Hepatocyte (in vitro differentiated cells): Measurements from ENCODE around the gene COLQ. TPM values are rescaled to one million over a fixed set of nuclear protein-coding genes. Genes with fewer than 3 reads are reported as not detected.

Source experiments
- DNase-seq: peaks from one replicate; pipeline ENCODE4 v3.0.0-alpha.2; 2016; ENCODE audit warnings: low spot score
- H2AFZ ChIP-seq: fragments of 200-600 bp; sonication (generic); 2 replicates; pipeline ENCODE4 v1.6.0; 2016; ENCODE audit warnings: antibody characterized with exemption, mild to moderate bottlenecking
- H3K27ac ChIP-seq: fragments of 200-600 bp; sonication (generic); 2 replicates; pipeline ENCODE4 v1.5.1; 2016; ENCODE audit warnings: mild to moderate bottlenecking
- H3K27me3 ChIP-seq: fragments of 200-600 bp; sonication (generic); 2 replicates; pipeline ENCODE4 v1.6.1; 2016
- H3K36me3 ChIP-seq: fragments of 200-600 bp; sonication (generic); replicated peaks from 2 replicates; pipeline ENCODE4 v1.5.1; 2016; ENCODE audit warnings: low read depth; ENCODE audit not compliant: insufficient read depth
- H3K4me1 ChIP-seq: fragments of 200-600 bp; sonication (generic); 2 replicates; pipeline ENCODE4 v1.5.1; 2016; ENCODE audit warnings: mild to moderate bottlenecking, moderate library complexity; ENCODE audit not compliant: insufficient read depth
- H3K4me2 ChIP-seq: fragments of 200-600 bp; sonication (generic); 2 replicates; pipeline ENCODE4 v1.6.0; 2016
- H3K4me3 ChIP-seq: fragments of 200-600 bp; sonication (generic); 2 replicates; pipeline ENCODE4 v1.5.1; 2016; ENCODE audit warnings: mild to moderate bottlenecking
- H3K79me2 ChIP-seq: fragments of 200-600 bp; sonication (generic); 2 replicates; pipeline ENCODE4 v1.6.0; 2017; ENCODE audit warnings: mild to moderate bottlenecking
- H3K9me2 ChIP-seq: fragments of 200-600 bp; sonication (generic); replicated peaks from 2 replicates; pipeline ENCODE4 v1.6.0; 2017; ENCODE audit warnings: mild to moderate bottlenecking; ENCODE audit not compliant: insufficient read depth
- H3K9me3 ChIP-seq: fragments of 200-600 bp; sonication (generic); 2 replicates; pipeline ENCODE4 v1.5.1; 2016; ENCODE audit warnings: low read depth, mild to moderate bottlenecking
- H4K20me1 ChIP-seq: fragments of 200-600 bp; sonication (generic); 2 replicates; pipeline ENCODE4 v1.6.0; 2016; ENCODE audit warnings: mild to moderate bottlenecking; ENCODE audit not compliant: insufficient read depth, poor library complexity, severe bottlenecking
- EZH2 ChIP-seq: fragments of 200-600 bp; sonication (generic); IDR thresholded peaks from 2 replicates; pipeline ENCODE4 v1.6.1; 2016; ENCODE audit warnings: antibody characterized with exemption, mild to moderate bottlenecking, borderline replicate concordance
- EZH2phosphoT487 ChIP-seq: fragments of 200-600 bp; sonication (generic); IDR thresholded peaks from one replicate; pipeline ENCODE4 v1.6.1; 2018; ENCODE audit warnings: antibody characterized with exemption, mild to moderate bottlenecking, low read depth, moderate library complexity; ENCODE audit not compliant: unreplicated experiment, severe bottlenecking
- WGBS: methylation state at CpG from one replicate; pipeline ENCODE4 v1.1.6; 2016; ENCODE audit warnings: low lambda C conversion rate; ENCODE audit errors: missing lambda C conversion rate; 5-methylcytosine and 5-hydroxymethylcytosine counted together
- polyA plus RNA-seq: library from polyadenylated mRNA; unstranded; fragments of >200 nt; fragmentation: Nextera tagmentation; extraction: Ambion mirVana; gene quantifications from 2 replicates; pipeline ENCODE4 v1.2.1, GENCODE V29; 2016
- total RNA-seq: library from RNA; depleted of rRNA; stranded (reverse); fragments of >200 nt; gene quantifications from 2 replicates; pipeline ENCODE4 v1.2.3, GENCODE V29; 2014
- TF ChIP-seq, protein P1 (sequence below): fragments of 200-600 bp; sonication (generic); IDR thresholded peaks from 2 replicates; pipeline ENCODE4 v1.5.1; 2016; ENCODE audit warnings: antibody characterized with exemption, mild to moderate bottlenecking; ENCODE audit not compliant: poor library complexity

COLQ gene
- total and polyA plus RNA-seq, 2 experiments from 2014 or later = 0.27 to 0.73 TPM

DNA sequence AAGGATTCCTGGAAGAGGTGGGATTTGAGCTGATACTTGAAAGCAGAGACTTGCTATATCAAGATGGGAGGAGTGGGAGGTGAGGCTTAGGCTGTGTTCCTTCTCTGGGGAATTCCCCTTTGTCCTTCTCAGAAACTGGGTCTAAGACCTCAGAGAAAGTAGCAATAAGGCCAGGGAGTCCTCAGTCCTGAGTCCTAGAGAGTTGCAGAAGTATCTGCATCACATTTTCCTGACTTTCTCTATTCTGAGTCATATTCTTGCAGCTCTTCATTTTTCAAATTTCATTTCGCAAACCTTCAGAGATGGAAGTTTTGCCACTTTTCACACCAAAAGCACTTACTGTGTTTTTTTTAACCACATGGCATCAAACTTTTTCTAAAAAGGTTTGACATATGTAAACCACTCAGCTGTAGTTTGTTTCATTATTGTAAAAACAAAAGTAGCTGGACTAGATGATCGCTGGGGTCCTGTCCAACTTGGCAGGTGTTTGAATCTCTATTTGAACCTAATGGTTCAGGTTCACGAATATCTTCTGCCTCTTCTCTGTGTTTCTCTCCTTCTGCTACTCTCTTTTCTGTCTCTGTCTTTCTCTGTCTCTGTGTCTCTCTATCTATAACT is 21.3 kb downstream of the COLQ start:
- H2AFZ ChIP-seq = no peak overlapping the region
- WGBS = 95% methylated on average over 3 of the region's 3 CpGs

DNA sequence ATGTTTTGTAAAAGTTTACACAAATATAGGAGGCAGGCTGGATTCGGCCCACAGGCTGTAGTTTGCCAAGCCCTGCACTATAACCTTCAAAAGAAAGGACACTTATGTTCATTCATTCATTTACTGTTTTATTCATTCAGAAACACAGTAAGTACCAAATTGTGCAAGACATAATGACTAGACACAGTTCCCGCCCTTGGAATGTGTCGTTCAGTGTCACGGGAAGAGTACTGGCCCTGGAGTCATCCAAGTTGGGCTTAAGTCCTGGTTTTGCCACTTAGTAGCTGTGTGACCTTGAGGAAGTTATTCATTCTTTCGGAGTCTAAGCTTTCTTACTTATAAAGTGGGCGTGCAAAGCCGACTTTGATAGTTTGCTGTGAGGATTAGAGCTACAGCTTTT is 22.0 kb downstream of the COLQ start:
- WGBS = 75% methylated on average over 7 of the region's 7 CpGs
- no peaks in the 10 kb centered on the region for H3K36me3 ChIP-seq
- no peaks in the 10 kb centered on the region for H3K79me2 ChIP-seq
- H2AFZ ChIP-seq = no peak overlapping the region
- no peaks in the 10 kb centered on the region for H3K4me1 ChIP-seq
- TF ChIP-seq EZH2phosphoT487 (no peak), EZH2 (no peak)
- TF ChIP-seq, protein P1, sequence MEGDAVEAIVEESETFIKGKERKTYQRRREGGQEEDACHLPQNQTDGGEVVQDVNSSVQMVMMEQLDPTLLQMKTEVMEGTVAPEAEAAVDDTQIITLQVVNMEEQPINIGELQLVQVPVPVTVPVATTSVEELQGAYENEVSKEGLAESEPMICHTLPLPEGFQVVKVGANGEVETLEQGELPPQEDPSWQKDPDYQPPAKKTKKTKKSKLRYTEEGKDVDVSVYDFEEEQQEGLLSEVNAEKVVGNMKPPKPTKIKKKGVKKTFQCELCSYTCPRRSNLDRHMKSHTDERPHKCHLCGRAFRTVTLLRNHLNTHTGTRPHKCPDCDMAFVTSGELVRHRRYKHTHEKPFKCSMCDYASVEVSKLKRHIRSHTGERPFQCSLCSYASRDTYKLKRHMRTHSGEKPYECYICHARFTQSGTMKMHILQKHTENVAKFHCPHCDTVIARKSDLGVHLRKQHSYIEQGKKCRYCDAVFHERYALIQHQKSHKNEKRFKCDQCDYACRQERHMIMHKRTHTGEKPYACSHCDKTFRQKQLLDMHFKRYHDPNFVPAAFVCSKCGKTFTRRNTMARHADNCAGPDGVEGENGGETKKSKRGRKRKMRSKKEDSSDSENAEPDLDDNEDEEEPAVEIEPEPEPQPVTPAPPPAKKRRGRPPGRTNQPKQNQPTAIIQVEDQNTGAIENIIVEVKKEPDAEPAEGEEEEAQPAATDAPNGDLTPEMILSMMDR = no peak
- H3K9me3 ChIP-seq = no peaks in the 10 kb centered on the region
- H3K27me3 ChIP-seq = no peaks in the 10 kb centered on the region
- no peaks in the 10 kb centered on the region for H3K9me2 ChIP-seq
- no peak for DNase-seq
- no peak overlapping the region for H3K4me2 ChIP-seq
- no peaks in the 10 kb centered on the region for H4K20me1 ChIP-seq
- no peak overlapping the region for H3K27ac ChIP-seq
- H3K4me3 ChIP-seq = no peak overlapping the region

More for the DNA sequence above, 21.3 kb downstream of the COLQ start:
- no peak overlapping the region for H3K4me3 ChIP-seq
- H3K27ac ChIP-seq = no peak overlapping the region
- no peaks in the 10 kb centered on the region for H3K9me3 ChIP-seq
- H4K20me1 ChIP-seq = no peaks in the 10 kb centered on the region
- no peak for TF ChIP-seq EZH2
- H3K79me2 ChIP-seq = no peaks in the 10 kb centered on the region
- H3K27me3 ChIP-seq = no peaks in the 10 kb centered on the region
- H3K36me3 ChIP-seq = no peaks in the 10 kb centered on the region
- no peaks in the 10 kb centered on the region for H3K4me1 ChIP-seq
- H3K9me2 ChIP-seq = no peaks in the 10 kb centered on the region
- no peak for DNase-seq
- no peak overlapping the region for H3K4me2 ChIP-seq

DNA sequence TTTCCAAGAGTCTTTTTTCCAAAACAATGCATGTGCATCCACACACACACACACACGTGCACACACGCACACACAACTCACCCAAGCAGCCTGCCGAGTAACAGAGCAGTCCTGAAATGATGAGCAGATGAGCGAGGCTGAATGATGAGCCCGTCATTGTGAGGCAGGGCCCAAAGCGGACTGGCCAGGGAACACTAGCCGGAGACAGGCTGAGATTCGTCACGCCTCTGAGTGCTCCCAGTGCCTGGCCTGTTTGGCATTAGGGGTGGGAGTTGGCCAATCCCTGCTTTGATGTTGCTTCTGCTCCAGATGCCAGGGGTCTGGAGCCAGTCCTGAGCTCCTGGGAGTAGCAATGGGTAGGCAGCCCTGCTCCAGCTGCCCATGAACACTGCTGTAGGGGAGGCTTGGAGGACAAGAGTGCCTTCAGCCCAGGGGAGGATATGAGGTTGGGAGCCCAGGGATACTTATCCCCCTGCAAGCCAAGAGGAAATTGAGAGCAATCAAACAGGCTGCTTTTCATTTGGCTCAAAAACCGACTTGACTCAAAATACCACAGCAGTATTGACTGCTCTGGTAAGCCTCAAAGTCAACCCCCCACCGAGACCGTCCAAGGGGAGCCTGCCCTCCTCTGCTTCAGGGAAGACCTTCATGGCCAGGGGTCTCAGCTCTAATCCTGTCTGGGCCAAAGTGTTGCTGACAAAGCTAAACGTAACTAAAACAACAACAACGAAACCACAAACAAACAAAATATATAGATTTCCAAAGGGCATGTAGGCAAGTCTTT is 22.9 kb downstream of the COLQ start:
- DNase-seq = peak; percentile 13
- H2AFZ ChIP-seq = no peak overlapping the region

DNA sequence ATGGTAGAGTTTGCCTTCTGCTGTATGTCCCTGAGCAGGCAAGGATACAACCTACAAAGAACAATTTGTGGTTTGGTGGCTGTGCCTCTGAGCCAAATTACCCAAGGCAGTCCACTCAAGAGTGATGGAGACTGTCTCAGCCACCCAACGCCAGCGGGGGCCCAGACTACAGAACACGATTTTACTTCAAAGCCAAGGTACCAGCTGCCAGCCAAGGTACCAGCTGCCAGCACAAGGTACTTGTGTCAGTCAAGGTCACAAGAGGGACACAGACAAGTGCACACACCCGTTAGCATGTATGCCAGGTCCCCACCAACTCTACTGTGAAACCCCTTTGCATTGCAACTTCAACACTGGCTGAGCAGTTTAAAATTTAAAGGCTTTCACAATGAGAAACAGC is 23.5 kb downstream of the COLQ start:
- Histone ChIP-seq H3K4me2 (no peak overlapping the region), H3K9me2 (no peaks in the 10 kb centered on the region), H3K27ac (no peak overlapping the region), H3K4me1 (no peaks in the 10 kb centered on the region), H3K27me3 (no peaks in the 10 kb centered on the region), H3K9me3 (no peaks in the 10 kb centered on the region), H4K20me1 (no peaks in the 10 kb centered on the region), H3K79me2 (no peaks in the 10 kb centered on the region), H3K4me3 (no peak overlapping the region), H2AFZ (no peak overlapping the region), H3K36me3 (no peaks in the 10 kb centered on the region)
- TF ChIP-seq EZH2phosphoT487 = no peak
- no peak for TF ChIP-seq EZH2
- TF ChIP-seq, protein P1 = no peak
- DNase-seq = no peak
- 84% methylated on average over 4 of the region's 4 CpGs for WGBS

More for the DNA sequence above, 22.9 kb downstream of the COLQ start:
- 68% methylated on average over 14 of the region's 14 CpGs for WGBS
- H3K9me3 ChIP-seq = no peaks in the 10 kb centered on the region
- no peaks in the 10 kb centered on the region for H3K9me2 ChIP-seq
- TF ChIP-seq EZH2 (no peak), EZH2phosphoT487 (no peak)
- TF ChIP-seq, protein P1 = no peak
- H3K27me3 ChIP-seq = no peaks in the 10 kb centered on the region
- H3K79me2 ChIP-seq = no peaks in the 10 kb centered on the region
- no peak overlapping the region for H3K4me2 ChIP-seq
- no peak overlapping the region for H3K27ac ChIP-seq
- H3K4me1 ChIP-seq = no peaks in the 10 kb centered on the region
- H4K20me1 ChIP-seq = no peaks in the 10 kb centered on the region
- H3K4me3 ChIP-seq = no peak overlapping the region
- no peaks in the 10 kb centered on the region for H3K36me3 ChIP-seq
